GM10847 (cell line): Measurements from ENCODE around the gene CFD.

Source experiments
- POLR2A ChIP-seq: IDR thresholded peaks from 2 replicates; pipeline ENCODE4 v1.6.1; 2011; ENCODE audit not compliant: insufficient read length; ENCODE audit errors: extremely low read depth

The CFD gene

GRCh38 chr19:821231-821824, 38.1 kb upstream of the CFD start:
- no peak for TF ChIP-seq POLR2A

- no peak for TF ChIP-seq POLR2A
Observed at GRCh38 chr19:821825-822503, 37.5 kb upstream of the CFD start, which contains the start of gene PLPPR3. Gene PLPPR3 (minus strand): TSS chr19:821955. CDS start chr19:821559, 396 bp downstream.

DNA sequence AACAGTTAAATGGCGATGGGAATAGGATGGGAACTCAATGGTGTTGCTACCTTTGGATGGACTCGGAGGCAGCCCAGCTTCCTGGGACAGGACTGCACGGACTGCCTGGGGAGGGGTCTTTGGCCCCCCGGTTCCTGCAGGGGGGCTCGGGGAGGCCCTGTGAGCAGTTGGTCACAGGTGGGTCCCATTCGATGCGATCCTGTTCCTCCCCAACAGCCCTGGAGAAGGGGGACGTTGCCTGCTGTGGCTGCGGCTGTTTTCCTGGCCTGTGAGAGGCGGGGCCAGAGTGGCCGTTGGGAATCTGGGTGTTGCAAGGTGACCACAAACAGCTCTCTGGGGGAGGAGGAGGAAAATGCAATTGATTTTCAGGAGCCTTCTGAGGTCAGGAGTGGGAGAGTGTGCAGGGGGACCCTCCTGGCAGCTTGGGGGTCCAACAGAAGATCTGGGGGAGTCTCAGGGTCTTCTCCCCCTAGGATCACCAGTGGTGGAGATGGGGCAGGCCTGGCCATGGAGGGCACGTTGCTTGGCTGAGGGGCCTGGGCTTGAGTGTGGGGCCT, 35.8 kb upstream of the CFD start:
- no peak for TF ChIP-seq POLR2A

DNA sequence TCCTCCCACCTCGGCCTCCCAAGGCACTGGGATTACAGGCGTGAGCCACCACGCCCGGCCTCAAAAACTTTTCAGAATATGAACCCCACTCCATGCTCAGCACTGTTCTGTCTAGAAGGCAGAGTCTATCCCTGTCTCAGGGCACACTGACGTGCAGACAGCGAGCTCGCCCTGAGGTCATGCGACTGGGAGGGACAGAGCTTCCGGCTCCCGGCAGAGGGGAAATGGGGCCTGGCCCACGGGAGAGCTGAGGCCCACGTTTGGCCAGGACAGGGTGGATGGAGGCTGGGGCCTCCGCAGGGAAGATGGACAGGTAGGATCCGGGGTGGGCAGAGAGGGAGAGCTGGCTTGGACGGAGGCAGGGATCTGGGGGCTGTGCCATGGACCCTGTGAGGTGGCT, 34.6 kb upstream of the CFD start:
- no peak for TF ChIP-seq POLR2A

GRCh38 chr19:825897-826644, 33.4 kb upstream of the CFD start:
- TF ChIP-seq POLR2A, result no peak

- TF ChIP-seq POLR2A, result no peak
Observed at GRCh38 chr19:827314-827709, 32.2 kb upstream of the CFD start.

DNA sequence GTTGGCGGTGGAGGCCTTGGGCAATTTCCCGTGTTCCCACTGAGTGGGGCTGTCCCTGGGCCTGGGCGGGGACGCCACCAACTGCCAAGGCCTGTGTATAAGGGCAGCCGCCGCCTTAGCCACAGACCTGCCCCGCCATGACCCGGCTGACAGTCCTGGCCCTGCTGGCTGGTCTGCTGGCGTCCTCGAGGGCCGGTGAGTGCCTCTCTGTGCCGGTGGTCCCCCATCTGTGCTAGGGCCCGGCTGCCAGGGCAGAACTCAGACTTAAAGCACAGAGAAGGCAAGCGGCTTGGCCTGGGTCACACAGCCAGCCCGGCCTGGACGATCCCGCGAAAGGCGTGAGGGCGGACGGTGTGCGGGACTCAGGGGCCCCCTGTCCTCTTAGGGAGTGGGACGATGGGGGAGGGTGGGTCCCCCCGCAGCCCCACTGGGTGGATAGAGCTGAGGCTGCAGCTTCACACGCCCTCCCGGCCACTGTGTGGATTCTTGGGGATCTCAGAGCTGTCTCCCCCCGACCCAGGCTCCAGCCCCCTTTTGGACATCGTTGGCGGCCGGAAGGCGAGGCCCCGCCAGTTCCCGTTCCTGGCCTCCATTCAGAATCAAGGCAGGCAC, 31.6 kb upstream of the CFD start, which contains the start of gene AZU1:
Gene AZU1 (plus strand): TSS at position 128 of the 612 bp plus-strand sequence. CDS start 10 bp downstream, at position 138.
- TF ChIP-seq POLR2A, result no peak

DNA sequence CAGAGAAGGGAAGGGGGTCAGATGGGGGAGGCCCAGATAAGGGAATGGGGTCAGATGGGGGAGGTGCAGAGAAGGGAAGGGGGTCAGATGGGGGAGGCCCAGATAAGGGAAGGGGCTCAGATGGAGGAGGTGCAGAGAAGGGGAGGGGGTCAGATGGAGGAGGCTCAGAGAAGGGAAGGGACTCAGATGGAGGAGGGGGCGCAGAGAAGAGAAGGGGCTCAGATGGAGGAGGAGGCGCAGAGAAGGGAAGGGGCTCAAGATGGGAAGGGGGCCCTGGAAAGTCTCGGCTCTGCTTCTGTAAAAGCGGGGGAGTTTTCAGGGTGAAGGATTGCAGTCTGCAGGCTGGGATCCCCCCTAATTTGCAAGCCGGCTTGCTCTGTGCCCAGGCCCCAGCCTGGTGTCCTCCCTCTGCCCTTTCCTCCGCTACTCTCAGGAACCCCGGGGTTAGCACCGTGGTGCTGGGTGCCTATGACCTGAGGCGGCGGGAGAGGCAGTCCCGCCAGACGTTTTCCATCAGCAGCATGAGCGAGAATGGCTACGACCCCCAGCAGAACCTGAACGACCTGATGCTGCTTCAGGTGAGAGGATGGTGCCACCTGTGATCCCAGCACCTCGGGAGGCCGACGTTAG, 30.2 kb upstream of the CFD start:
- no peak for TF ChIP-seq POLR2A

DNA sequence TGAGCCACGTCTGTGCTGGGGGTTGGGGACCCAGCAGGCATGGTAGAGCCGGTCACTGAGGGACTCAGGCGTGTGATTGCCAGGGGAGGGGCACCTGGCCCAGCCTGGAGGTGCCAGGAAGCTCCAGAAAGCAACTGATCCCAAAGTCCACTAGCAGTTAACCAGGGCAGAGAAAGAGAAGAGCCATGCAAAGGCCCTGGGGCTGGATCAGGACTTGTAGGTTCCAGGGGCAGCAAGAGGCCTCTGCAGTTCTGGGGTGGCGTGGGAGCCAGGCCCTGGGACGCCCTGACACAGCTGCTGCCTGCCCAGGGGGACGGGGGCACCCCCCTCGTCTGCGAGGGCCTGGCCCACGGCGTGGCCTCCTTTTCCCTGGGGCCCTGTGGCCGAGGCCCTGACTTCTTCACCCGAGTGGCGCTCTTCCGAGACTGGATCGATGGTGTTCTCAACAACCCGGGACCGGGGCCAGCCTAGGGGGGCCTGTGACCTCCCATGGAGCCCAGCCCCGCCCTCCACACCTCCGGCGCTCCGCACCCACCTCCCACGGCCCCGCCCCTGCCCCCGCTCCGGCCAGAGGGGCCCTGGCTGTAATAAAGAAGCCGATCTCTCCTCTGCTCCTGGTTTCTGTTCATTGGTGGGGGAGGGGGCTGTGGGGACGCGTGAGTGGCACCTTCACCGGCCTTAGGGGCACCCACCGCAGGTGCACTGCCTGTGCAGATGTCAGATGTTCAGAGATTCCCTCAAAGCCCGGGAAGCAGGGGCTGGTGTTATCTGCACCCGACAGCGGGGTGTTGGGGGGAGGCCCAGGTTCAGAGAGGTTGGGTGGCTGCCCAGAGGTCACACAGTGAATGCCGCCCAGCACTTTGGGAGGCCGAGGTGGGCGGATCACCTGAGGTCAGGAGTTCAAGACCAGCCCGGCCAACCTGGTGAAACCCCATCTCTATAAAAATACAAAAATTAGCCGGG, 27.8 kb upstream of the CFD start:
- no peak for TF ChIP-seq POLR2A

DNA sequence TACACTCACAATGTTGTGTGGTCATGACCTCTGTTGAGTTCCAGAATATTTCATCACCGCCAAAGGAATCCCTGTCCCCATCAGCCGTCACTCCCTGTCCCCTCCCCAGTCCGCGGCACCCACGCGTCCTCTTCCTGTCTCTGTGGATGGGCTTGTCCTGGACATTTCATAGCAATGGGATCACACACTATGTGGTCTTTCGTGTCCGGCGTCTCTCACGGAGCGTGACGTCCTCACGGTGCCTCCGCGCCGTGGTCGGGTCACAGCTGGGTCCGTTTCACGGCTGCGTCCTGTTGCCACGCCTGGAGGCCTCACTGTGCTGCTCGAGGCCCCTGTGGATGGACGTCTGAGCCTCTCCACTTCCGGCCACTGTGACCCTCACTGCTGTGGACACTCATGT, 25.2 kb upstream of the CFD start:
- TF ChIP-seq POLR2A, result no peak

- no peak for TF ChIP-seq POLR2A
Observed at GRCh38 chr19:835210-835810, 24.2 kb upstream of the CFD start.

GRCh38 chr19:840519-841206, 18.8 kb upstream of the CFD start, which contains the start of gene PRTN3:
Gene PRTN3 (plus strand): TSS chr19:840999. CDS start chr19:841009, 10 bp downstream.
- TF ChIP-seq POLR2A, result no peak
